ENCODE results near the gene VSTM2L. TPM values are rescaled to one million over a fixed set of nuclear protein-coding genes. Genes with fewer than 3 reads are reported as not detected.

Gene VSTM2L
- total and polyA plus RNA-seq, 9 of the 15 experiments (the other 6 are each of a cell fraction or from before 2014, with no cell fraction given) = not detected

GRCh38 chr20:37973059-37973910 lies 70.4 kb downstream of the VSTM2L start (continued):
- TF ChIP-seq ARID3B (CRISPR knock-in tag; IDR thresholded peaks at IDR 0.05; ENCODE audit: borderline replicate concordance) = no peak
- TF ChIP-seq NCOR1 (IDR thresholded peaks at IDR 0.05) = peak; percentile 75
- TF ChIP-seq, protein P1, sequence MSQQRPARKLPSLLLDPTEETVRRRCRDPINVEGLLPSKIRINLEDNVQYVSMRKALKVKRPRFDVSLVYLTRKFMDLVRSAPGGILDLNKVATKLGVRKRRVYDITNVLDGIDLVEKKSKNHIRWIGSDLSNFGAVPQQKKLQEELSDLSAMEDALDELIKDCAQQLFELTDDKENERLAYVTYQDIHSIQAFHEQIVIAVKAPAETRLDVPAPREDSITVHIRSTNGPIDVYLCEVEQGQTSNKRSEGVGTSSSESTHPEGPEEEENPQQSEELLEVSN (IDR thresholded peaks at IDR 0.05; ENCODE audit: borderline replicate concordance in 1 of 2, extremely low read depth in 1 of 2, insufficient read depth in 1 of 2, insufficient read length in 1 of 2, low read depth in 1 of 2, low read length in 1 of 2, poor library complexity in 1 of 2, severe bottlenecking in 1 of 2) = peak; percentile 67 to 89
- TF ChIP-seq POLR2G (IDR thresholded peaks at IDR 0.05; ENCODE audit: low read depth, low read length) = no peak
- TF ChIP-seq, protein P2, sequence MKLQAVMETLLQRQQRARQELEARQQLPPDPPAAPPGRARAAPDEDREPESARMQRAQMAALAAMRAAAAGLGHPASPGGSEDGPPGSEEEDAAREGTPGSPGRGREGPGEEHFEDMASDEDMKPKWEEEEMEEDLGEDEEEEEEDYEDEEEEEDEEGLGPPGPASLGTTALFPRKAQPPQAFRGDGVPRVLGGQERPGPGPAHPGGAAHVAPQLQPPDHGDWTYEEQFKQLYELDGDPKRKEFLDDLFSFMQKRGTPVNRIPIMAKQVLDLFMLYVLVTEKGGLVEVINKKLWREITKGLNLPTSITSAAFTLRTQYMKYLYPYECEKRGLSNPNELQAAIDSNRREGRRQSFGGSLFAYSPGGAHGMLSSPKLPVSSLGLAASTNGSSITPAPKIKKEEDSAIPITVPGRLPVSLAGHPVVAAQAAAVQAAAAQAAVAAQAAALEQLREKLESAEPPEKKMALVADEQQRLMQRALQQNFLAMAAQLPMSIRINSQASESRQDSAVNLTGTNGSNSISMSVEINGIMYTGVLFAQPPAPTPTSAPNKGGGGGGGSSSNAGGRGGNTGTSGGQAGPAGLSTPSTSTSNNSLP (IDR thresholded peaks at IDR 0.05; ENCODE audit: borderline replicate concordance, low read depth, low read length) = no peak
- TF ChIP-seq YY1 (IDR thresholded peaks at IDR 0.05; ENCODE audit: borderline replicate concordance in 1 of 3, control insufficient read depth in 1 of 3, extremely low read depth in 1 of 3, insufficient read depth in 3 of 3, insufficient read length in 1 of 3, insufficient replicate concordance in 2 of 3, low read depth in 1 of 3, low read length in 2 of 3) = no peak
- TF ChIP-seq PKNOX1 (IDR thresholded peaks at IDR 0.05) = peak; percentile 83
- peak in 1 of 2 experiments; percentile 39; a peak in 1 of 3 replicates for TF ChIP-seq CBX3 (IDR thresholded peaks at IDR 0.05; ENCODE audit: borderline replicate concordance in 1 of 2, low read length in 2 of 2)
- no peak for TF ChIP-seq ELF1 (tag; IDR thresholded peaks at IDR 0.05)
- TF ChIP-seq HIVEP1 (CRISPR knock-in tag; IDR thresholded peaks at IDR 0.05) = no peak
- TF ChIP-seq LEF1 (IDR thresholded peaks at IDR 0.05) = peak; percentile 81; the same call in 1 of the 2 replicates
- no peak for TF ChIP-seq ZKSCAN1 (IDR thresholded peaks at IDR 0.05; ENCODE audit: low read depth, low read length)
- peak; percentile 70; the same call in 1 of the 2 replicates for TF ChIP-seq CREB3 (tag; conservative IDR thresholded peaks at IDR 0.05; ENCODE audit: low read depth)
- TF ChIP-seq, protein P3, sequence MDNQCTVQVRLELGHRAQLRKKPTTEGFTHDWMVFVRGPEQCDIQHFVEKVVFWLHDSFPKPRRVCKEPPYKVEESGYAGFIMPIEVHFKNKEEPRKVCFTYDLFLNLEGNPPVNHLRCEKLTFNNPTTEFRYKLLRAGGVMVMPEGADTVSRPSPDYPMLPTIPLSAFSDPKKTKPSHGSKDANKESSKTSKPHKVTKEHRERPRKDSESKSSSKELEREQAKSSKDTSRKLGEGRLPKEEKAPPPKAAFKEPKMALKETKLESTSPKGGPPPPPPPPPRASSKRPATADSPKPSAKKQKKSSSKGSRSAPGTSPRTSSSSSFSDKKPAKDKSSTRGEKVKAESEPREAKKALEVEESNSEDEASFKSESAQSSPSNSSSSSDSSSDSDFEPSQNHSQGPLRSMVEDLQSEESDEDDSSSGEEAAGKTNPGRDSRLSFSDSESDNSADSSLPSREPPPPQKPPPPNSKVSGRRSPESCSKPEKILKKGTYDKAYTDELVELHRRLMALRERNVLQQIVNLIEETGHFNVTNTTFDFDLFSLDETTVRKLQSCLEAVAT (IDR thresholded peaks at IDR 0.05) = peak in 1 of 2 experiments; percentile 51; a peak in 1 of 4 replicates

Data from K562 (cell line).